NCI-H82 treated with DMSO at 0.1 percent for 48 hours (cell line): ENCODE measurements around the gene KCNK17.

Experiments used
- DNase-seq: peaks from one replicate; lab custom pipeline; 2025; ENCODE audit not compliant: unreplicated experiment; lab: John Stamatoyannopoulos, UW

The KCNK17 gene

DNA sequence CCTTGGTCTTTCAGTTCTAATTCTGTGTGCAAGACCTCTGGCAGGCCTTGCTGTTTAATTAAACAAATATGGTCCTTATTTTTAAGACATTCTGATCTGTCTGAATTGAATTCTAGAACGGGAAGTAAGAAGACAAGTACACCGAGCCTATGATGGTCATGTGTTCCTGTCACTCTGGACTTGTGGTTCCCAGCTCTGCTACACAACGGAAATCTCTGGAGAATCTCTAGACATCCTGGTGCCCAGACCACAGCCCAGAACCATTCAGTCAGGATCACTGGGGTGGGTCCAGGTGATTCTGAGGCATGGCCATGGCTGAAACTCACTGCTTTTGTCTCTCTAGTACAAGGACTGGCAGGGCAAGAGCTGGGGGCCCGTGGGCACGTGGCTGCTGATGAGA, 24.2 kb upstream of the KCNK17 start:
- DNase-seq = no peak

DNA sequence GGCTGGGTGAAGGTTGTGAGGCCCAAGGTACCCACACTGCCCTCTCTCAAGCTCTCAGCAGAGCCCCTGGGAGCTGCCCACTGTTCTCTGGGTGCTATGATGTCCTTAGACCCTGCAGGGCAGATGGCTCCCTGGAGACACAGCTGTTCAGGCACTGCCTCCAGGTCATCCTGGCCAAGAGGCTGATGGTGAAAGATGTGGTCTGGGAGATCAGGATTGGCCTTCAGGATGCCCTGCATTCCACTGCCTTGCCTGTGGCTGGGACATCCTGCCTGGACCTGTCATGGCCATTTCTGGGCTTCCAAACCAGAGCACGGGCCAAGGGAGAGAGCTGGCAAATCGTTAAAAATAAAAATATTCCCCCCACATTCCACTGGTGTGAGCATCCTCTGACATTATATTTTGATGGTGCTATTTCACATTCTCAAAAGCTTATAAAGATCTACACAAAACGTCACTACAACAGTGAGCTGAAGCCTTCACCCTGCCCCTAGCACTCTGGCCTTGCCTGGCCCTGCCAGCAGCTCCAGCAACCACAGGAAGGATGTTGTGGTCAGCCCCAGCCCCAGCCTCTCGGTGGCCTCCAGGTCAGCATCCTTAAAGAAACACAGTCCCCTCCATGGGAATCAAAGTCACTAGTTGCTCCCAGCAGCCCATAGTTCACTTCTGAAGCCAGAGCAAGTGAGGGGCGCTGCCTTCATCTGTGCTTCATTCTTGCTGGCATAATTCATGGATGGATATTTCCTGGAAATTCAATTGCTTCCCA, 21.7 kb upstream of the KCNK17 start:
- DNase-seq = no peak

DNA sequence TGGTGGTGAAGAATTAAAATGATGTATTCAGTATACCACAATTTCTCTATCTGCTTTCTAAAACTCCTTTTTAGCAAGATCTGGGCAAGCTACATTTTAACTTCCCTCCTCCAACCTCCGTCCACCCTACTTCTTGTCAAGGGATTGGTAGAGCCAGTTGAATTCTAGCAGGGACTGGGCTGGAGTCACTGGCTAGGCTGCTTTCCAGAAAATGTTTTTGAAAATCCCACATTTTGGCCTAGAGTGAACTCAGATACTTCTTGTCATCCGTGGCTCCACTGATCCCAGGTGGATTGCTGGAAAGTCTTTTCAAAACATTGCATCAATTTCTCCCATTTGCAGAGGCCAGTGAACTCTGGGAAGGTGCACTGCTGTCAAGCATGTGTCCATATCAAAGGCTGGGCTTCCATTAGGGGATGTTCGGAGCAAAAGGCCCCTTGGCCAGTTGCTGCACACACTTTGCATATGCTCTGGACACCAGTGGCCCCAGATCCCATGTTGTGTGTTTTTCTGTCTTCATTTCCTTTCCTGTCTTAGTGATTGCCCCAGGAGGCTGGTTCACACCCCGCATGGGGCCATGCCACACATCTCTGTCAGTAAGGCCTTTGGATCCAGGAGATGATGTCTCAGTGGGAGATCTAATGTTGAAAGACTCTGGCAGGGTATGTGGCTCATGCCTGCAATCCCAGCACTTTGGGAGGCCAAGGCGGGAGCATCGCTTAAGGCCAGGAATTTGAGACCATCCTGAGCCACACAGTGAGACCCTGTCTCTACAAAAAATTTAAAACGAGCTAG, 19.6 kb upstream of the KCNK17 start:
- no peak for DNase-seq

DNA sequence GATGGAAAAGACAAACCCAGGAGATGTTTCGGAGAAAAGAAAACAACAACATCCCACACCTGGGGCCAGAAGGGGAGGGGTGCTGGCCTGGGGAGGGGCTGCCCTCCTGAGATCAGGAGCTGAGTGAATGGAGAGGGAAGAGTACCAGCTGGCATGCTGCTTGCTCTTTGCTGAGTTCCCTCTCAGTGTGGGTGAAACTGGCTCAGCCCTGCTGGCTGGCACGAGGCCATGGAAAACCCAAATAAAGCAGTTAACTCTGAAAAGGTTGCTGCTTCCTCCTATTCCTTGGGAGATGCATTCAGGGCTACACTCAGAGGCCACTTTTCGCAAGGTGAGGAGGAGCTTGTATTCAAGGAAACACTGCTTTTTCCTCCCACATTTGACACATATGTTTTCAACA, 16.3 kb upstream of the KCNK17 start:
- no peak for DNase-seq

DNA sequence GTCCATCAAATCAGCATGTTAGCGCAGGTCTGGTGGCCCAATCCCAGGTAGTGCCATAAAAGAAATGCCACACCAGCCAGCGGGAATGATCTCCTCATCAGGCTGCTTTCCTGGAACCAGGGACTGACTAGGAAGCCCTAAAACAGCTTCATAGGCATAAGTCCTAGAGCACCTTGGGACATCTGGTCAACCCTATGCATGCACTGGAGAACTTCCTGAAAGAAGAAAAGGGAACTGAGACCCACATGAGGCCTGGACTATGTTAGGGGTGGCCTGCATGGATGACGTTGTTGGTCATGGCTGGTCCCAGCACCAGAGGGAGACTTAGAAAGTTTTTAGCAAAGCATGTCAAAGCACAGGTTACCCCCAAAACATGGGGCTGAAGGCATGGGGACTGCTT, 15.8 kb upstream of the KCNK17 start:
- DNase-seq = no peak

DNA sequence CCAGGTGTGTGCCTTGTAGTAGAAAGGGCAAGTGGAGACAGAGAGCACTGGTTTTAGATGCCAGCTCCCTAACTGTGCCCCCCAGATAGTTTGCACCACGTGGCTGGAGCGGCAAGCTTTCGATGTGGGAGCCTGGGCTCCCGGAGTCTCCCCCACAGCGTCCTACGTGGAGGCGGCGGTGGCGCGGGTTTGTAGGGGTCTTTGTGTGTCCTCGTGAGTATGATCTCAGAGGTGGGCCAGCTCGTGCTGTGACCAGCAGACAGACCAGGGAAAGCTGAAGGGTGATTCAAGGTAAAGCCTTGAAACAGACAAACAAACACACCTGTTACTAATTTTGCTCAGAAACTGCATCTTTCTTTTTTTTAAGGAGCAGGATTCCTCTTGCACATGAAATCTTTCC, 13.8 kb upstream of the KCNK17 start:
- no peak for DNase-seq

DNA sequence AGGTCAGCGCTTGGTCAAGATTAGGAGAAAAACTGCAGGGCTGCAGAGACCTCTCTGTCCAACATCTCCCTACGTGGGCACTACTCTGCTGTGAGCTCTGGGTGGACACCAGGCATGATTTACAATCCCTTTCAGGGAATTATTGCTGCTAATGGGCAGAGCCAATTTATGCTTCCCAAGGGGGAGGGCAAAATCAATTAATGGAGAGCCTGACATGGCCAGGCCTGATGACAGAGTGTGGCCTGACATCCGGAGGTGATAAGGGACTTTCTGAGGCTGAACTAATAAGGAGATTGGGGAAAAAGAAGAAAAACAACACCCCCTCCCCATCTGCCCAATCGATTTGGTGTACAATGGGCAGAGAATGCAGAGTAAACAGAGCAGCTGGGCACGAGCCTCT, 13.3 kb upstream of the KCNK17 start:
- peak; percentile 52 for DNase-seq

DNA sequence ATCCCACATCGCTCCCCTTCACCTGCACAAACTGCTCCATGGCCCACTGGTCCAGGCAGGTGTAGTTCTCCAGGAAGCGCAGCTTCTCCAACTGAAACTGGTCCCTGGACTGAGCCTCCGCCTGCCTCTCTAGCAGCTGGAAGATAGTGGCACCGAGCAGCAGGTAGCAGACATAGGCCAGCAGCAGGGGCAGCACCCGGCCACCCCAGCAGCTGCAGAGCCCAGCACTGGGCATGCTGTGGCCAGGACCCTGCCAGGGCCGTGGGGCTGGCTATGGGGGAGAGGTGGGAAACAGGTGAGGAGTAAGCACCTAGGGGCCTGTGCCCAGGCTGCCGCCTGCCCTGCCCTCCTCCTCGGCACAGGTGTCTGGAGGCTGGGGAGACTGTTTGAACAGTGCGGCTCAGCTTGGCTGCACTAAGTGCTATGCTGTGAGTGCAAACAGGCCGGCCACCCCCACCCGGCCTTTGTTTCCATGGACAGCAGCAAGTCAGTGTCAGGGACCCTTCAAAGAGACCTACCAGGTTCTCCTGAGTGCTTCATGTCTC, 8.2 kb upstream of the KCNK17 start, which contains the start of gene KCNK16:
Gene KCNK16, minus strand, starts transcription at position 397 of the 545 bp plus-strand sequence. Its CDS starts 162 bp downstream, at position 235.
- no peak for DNase-seq

DNA sequence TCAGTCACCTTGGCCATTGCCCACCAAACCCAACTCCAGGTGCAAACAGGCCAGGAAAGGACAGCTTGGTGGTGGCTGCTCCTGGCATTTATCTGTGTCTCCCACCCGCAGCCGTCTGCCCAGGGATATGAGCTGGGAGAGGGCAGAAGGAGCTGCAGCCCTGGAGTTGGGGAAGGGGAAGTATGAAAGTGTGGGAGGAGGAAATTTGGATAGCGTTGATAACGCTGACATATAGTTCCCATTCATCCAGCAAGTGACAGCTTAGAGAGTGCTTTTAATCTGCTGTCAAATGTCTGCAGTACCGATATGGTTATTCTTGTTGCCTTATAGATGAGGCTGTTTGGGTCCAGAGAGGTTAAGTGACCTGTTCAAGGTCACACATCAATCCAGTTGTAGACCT, 7.5 kb upstream of the KCNK17 start:
- DNase-seq = no peak

DNA sequence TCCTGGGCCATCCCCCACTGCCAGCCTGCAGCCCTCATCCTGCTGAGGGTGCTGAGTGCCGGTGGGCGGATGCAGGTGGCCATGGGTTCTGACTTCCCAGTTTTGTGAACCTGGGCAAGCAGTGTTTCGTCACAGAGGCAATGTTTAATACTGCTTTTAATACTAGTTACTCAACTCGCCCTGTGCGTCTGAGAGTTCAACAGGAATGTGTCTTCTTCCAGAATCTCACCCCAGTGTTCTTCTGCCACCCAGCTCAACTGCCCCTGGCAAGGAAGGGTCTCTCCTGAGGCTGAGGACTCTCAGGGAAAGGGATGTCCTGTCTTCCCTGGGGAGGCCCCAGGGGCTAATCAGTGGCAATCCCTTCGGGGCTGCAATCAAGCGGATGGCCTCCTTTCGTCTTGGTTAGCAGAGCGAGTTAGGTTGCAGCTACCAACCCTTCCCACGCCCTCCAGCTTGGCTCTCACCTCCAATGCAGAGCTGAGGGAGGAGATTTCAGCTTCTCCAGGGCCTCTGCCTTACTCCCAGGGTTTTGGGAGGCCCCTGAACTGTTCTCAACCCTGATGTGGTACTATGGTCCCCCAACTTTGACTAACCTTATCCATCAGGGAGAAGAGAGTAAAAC, 6.3 kb upstream of the KCNK17 start:
- DNase-seq = no peak

DNA sequence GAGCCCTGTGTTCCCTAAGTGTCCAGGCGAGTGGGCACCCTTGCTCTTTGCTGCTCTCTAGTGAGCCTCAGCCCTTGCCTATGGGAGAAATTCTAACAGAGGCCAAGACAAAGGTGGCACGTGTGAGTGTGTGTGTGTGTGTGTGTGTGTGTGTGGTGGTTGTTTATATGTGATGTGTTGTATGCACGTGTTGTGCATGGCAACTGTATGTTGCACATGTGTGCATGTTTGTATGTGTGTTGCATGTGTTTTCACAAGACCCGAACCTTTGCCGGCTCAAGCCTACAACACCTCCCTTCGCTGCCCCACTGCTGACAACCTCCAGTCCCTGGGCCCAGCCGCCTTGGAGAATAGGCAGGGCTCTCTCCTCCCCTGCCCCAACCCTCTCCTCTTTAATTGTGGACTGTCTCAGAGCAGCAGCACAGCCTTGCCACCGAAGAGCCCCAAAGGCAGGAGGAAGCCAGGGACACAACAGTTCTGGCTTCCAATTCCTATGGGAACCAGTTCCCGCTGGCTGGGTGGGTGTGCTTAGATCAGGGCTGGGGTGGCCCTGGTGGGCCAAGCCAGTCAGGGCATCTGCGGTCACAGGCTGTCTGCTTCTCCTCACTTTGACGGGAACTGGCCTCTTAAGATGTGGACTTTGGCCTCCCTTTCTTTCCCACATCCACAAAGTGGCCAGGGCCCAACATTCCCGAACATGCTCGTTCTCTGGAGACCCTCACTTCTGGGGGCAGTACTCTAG, 5.6 kb upstream of the KCNK17 start:
- DNase-seq = no peak

DNA sequence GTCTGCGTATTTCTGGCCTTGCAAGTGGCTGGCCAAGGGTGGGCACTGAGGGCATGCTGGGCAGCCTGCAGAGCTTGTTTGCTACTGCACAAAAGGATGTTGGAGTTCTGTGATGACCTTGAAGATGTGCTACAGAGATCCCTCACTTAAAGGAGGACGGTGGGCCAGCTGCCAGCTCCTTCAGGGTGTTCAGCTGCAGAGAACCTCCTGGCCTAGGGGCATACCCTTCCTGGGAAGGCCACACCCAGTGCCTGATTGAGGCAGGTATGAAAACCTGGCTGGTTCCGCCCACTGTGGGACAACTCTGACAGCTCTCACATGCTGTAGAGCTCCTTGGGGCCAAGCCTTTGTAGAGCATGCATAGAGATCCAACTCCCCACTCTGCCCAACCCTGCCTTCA, 3.0 kb upstream of the KCNK17 start:
- no peak for DNase-seq

DNA sequence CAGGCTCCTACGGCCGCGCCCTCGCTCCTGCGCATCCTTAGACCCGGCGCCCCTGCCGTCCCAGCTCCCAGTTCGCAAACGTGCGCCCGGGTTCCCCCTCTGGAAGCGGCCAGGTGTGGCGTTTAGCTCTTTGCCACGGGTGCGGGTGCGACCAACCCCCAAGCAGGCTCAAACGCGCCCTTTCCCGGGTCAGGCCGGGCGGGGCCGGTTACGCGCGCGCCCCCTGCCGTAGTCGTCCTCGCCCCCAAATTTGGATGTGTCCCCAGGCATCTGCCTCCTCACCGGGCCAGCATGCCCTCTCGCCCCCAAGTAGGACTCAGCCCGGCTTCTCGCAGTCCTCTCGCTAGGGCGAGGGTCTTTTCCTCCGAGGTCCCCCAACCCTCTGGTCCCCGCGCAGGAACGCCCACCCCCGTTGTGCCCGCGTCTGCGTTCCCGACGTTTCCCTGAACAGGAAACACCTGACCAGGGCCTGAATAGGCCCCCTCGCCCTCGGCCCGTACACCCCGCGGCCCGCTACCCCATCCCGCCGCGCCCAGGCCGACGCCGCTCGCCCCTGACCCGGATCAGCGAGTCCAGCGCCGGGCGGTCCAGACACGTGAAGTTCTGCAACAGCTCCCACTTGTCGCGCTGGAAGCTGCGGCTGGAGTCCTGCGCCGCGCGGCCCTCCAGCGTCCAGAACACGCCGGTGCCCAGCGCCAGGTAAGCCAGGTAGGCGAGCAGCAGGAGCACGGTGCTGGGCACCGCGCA, 520 bp downstream of the KCNK17 start:
- no peak for DNase-seq

DNA sequence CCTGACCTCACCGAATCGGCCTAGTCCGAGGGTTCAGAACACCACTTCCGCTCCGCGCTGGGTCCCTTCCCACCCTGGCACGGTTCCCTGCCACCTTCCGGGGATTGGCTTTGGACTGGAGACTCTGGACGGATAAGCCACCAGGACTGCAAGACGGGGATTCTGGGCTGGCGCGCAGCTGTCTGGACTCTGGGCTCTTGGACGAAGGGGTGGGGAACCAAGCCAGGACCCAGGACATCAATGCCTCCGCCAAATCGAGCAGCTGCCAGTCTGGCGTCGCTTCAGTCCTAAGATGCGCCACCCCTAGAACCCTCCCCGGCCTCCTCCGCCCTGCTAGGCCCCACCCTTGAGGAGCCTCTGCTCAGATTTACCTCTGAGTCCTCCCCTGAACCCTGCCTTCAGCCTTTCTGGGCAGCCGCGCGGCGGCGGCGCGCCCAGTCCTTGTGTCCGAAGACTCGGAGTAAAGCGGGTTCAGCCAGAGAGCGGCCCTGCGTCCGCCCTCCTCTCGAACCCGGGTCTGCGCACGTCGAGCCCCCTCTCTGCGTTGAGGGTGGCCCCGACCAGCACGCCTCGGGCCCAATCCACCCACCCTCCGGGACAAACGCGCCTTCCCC, 1.2 kb downstream of the KCNK17 start:
- DNase-seq = no peak

DNA sequence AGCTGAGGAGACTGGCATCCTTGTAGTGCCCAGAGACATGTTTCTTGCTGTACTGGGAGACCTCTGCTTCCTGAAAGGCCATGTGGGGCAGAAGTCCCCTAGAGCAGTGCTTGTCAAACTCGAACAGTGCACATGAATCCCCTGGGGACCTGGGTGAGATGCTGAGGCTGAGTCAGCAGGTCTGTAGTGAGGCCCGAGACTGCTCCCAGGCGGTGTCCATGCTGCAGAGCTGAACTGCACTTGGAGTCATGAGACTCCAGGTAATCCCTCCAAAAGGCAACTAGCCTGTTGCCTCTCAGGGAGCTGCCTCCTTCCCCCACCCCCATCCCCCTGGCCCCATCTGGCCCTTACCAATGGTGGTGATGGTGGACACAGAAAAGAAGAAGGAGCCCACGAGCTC, 3.7 kb downstream of the KCNK17 start:
- DNase-seq = no peak

DNA sequence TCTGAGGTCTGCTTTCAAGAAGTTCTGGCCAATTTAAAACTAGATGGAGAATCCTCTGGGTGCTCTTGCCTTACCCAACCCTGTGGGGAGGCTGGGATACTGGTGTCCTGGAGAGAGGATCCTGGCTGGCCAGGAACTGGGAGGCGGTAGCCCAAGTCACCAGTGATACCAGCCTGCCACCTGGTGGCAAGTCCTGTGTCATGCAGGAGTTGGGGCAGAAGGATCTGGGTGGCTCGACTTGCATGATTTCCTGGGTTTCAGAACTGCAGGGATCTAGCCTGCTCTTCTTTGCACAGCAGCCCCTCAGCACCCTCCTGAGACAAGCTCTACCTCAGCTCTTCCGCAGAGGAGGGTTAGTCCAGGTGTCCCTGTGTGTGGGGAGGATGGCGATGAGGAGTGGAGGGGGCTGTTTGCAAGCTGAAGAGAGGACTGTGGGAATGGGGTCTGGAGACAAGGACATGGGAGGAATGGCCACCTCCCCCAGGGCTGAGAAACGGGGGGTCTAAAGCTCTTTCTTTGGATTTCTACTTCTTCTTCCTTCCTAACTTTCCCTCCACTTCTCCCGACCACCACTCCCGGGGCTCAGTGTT, 4.2 kb downstream of the KCNK17 start:
- peak; percentile 49 for DNase-seq

DNA sequence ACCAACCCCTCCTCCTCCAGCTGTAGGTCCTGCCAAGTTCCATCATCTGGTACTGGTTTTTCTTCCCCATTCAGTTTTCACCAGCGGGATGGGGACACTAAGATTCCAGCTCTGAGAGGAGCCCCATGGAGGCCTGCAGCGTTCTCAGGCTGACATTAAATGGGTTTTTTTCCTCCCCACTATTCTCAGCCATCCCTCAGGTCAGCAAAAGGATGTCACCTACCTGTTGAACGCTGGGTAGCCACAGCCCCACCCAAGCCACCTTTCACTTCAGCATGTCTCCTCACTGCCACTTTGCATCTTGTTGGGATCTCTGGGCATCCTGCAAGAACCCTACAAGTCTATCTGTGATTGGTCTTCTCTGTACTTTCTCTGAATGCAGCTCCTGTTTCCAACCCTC, 6.8 kb downstream of the KCNK17 start:
- DNase-seq = no peak

DNA sequence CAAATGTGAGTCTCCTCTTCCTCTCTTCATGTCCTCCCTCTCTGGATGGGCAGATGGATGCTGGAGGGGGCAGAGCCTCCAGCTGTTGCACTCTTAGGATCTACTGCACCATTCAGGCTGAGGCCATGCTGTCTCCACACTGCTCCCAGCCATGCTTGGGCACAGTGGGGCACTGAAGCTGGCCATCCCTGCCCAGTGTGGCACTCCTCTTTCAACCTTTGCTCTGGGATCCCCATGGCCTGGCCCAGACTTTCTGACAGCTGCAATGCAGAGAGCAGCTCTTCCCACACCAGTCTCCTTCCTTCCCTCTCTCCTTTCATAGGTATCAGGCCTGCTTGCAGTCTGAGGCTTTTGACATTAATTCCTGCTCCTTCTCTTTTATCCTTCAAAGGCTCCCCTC, 9.3 kb downstream of the KCNK17 start:
- DNase-seq = no peak

DNA sequence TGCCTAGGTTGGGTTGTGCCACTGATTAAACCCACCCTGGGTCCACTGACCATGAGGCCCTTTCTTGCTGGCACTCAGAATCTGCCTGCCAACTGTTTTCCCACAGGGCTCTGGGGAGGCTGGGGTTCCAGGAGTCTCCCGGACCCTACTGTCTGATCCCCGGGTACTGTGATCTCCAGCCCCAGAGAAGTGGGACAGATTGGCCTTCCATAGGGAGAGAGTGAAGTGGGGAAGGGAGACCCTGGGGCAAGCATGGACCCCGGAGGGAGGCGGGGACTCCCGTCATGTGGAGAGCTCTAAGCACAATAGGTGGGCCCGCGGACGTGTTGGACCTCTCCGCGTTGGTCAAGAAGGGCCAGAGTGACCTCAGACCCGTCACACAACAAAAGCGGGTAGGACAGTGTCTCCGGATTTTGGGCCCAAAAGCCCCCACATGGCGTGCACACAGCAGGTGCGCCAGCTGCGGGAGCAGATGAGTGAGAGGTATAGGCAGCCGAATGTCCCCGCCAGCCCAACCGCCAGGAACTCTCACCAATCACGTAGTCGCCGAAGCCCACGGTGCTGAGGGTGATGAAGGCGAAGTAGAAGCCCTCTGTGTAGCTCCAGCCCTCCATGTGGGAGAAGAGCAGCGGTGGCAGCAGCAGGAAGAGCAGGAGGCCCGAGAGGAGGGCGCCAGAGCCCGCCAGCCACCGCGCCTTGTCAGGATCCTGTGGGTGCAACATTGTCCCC, 10.6 kb downstream of the KCNK17 start:
- DNase-seq = no peak
